GM19468 (cell line): ENCODE results near the gene PGA5.
"Not testable (repeated sequence)": the region's sequence is repeated elsewhere in the genome, so short reads cannot be mapped to it uniquely, and the experiment has no call there.

Experiments used
- ATAC-seq: cut with Tn5 transposase; IDR thresholded peaks from one replicate; pipeline ENCODE4 v1.9.1; 2021; ENCODE audit warnings: mild to moderate bottlenecking, moderate library complexity, moderate number of reproducible peaks; ENCODE audit not compliant: unreplicated experiment; ENCODE audit errors: extremely low read depth

The PGA5 gene

GRCh38 chr11:61240875-61241274, at the start of gene PGA5:
PGA5 (plus strand) TSS chr11:61241175; CDS start chr11:61241227, 52 bp downstream.
- ATAC-seq: not testable (repeated sequence)

GRCh38 chr11:61193596-61193995, 47.4 kb upstream of the PGA5 start:
- no peak for ATAC-seq

- ATAC-seq: no peak
Measured at GRCh38 chr11:61194169-61194671, 46.8 kb upstream of the PGA5 start.

- no peak for ATAC-seq
Measured at GRCh38 chr11:61194981-61195695, 45.8 kb upstream of the PGA5 start.

- no peak for ATAC-seq
Measured at GRCh38 chr11:61195719-61196118, 45.3 kb upstream of the PGA5 start.

GRCh38 chr11:61198361-61198760, 42.6 kb upstream of the PGA5 start:
- no peak for ATAC-seq

- ATAC-seq: no peak
Measured at GRCh38 chr11:61198948-61199523, 41.9 kb upstream of the PGA5 start.

GRCh38 chr11:61201476-61201875, 39.5 kb upstream of the PGA5 start:
- ATAC-seq: no peak

- not testable (repeated sequence) for ATAC-seq
Measured at GRCh38 chr11:61202950-61203746, 37.8 kb upstream of the PGA5 start, which contains the start of gene PGA3. PGA3 (plus strand) TSS chr11:61203515; CDS start chr11:61203565, 50 bp downstream.

- ATAC-seq: not testable (repeated sequence)
Measured at GRCh38 chr11:61203873-61204272, 37.1 kb upstream of the PGA5 start.

GRCh38 chr11:61204502-61205059, 36.4 kb upstream of the PGA5 start:
- ATAC-seq: not testable (repeated sequence)

- not testable (repeated sequence) for ATAC-seq
Measured at GRCh38 chr11:61207636-61208310, 33.2 kb upstream of the PGA5 start.

GRCh38 chr11:61210629-61211028, 30.3 kb upstream of the PGA5 start:
- not testable (repeated sequence) for ATAC-seq

- ATAC-seq: not testable (repeated sequence)
Measured at GRCh38 chr11:61211327-61211952, 29.5 kb upstream of the PGA5 start.

- ATAC-seq: not testable (repeated sequence)
Measured at GRCh38 chr11:61212202-61212601, 28.8 kb upstream of the PGA5 start.

GRCh38 chr11:61213711-61214324, 27.2 kb upstream of the PGA5 start:
- ATAC-seq: not testable (repeated sequence)

- not testable (repeated sequence) for ATAC-seq
Measured at GRCh38 chr11:61218306-61218705, 22.7 kb upstream of the PGA5 start.

GRCh38 chr11:61219016-61219415, 22.0 kb upstream of the PGA5 start:
- ATAC-seq: not testable (repeated sequence)

- ATAC-seq: not testable (repeated sequence)
Measured at GRCh38 chr11:61222047-61222446, 18.9 kb upstream of the PGA5 start, which contains the start of gene PGA4. PGA4 (plus strand) TSS chr11:61222347; CDS start chr11:61222401, 54 bp downstream.
